Liver (tissue), 9 donors: Measurements from ENCODE around the gene GLP1R. TPM values are rescaled to one million over a fixed set of nuclear protein-coding genes. Genes with fewer than 3 reads are reported as not detected.

Source experiments
- DNase-seq: peaks from one replicate; pipeline ENCODE4 v3.0.0-alpha.2; 2017; ENCODE audit warnings: low spot score
- H3K27ac ChIP-seq, 2 donors: one replicate each; pipeline ENCODE4 v1.7.0; 2013; ENCODE audit warnings: inconsistent platforms in 2 of 2, low read length in 2 of 2, control low read depth in 1 of 2, low read depth in 1 of 2, mild to moderate bottlenecking in 1 of 2
- H3K27me3 ChIP-seq, 4 donors: one replicate each; pipeline versions ENCODE4 v1.6.1 to v1.7.0; 2013; ENCODE audit warnings: low read length in 3 of 4, inconsistent platforms in 1 of 4, mild to moderate bottlenecking in 1 of 4, moderate library complexity in 1 of 4; ENCODE audit not compliant: control insufficient read depth in 4 of 4, insufficient read depth in 4 of 4
- H3K36me3 ChIP-seq, 4 donors: one replicate each; pipeline versions ENCODE4 v1.6.1 to v1.7.0; 2013; ENCODE audit warnings: low read length in 3 of 4, mild to moderate bottlenecking in 3 of 4, low read depth in 1 of 4, moderate library complexity in 1 of 4; ENCODE audit not compliant: control insufficient read depth in 4 of 4, insufficient read depth in 3 of 4
- H3K4me1 ChIP-seq, 4 donors: one replicate each; pipeline versions ENCODE4 v1.6.1 to v1.7.0; 2013; ENCODE audit warnings: low read length in 3 of 4, mild to moderate bottlenecking in 3 of 4, moderate library complexity in 1 of 4; ENCODE audit not compliant: control insufficient read depth in 4 of 4, insufficient read depth in 4 of 4
- H3K4me3 ChIP-seq, 3 donors: one replicate each; pipeline versions ENCODE4 v1.6.1 to v1.7.0; 2013; ENCODE audit warnings: low read length in 3 of 3, control low read depth in 1 of 3, low read depth in 1 of 3, mild to moderate bottlenecking in 1 of 3
- H3K9ac ChIP-seq, 2 donors: one replicate each; pipeline ENCODE4 v1.7.0; 2013; ENCODE audit warnings: low read length in 2 of 2, mild to moderate bottlenecking in 2 of 2, moderate library complexity in 2 of 2, control low read depth in 1 of 2, low read depth in 1 of 2
- H3K9me3 ChIP-seq, 4 donors: one replicate each; pipeline versions ENCODE4 v1.6.1 to v1.7.0; 2013; ENCODE audit warnings: low read length in 3 of 4; ENCODE audit not compliant: control insufficient read depth in 4 of 4
- EGR1 ChIP-seq, 2 donors: IDR thresholded peaks; 2 replicates each; pipeline ENCODE4 v1.6.1; 2016 to 2018; ENCODE audit warnings: antibody characterized with exemption in 2 of 2, low read depth in 2 of 2
- FOXA1 ChIP-seq: IDR thresholded peaks from 2 replicates; pipeline ENCODE4 v1.6.1; 2016; ENCODE audit warnings: antibody characterized with exemption
- FOXA2 ChIP-seq: IDR thresholded peaks from 2 replicates; pipeline ENCODE4 v1.6.1; 2016; ENCODE audit warnings: antibody characterized with exemption
- GABPA ChIP-seq, 2 donors: IDR thresholded peaks in 1 of 2; conservative IDR thresholded peaks in 1 of 2; 2 replicates each; pipeline ENCODE4 v1.6.1; 2016; ENCODE audit warnings: antibody characterized with exemption in 2 of 2, mild to moderate bottlenecking in 1 of 2, moderate library complexity in 1 of 2
- HNF4A ChIP-seq, 2 donors: conservative IDR thresholded peaks; 2 replicates each; pipeline ENCODE4 v1.6.1; 2016; ENCODE audit warnings: antibody characterized with exemption in 2 of 2, mild to moderate bottlenecking in 2 of 2
- JUND ChIP-seq, 2 donors: IDR thresholded peaks; 2 replicates each; pipeline ENCODE4 v1.6.1; 2016; ENCODE audit warnings: antibody characterized with exemption in 2 of 2
- NR2F2 ChIP-seq: IDR thresholded peaks from 2 replicates; pipeline ENCODE4 v1.6.1; 2016; ENCODE audit warnings: antibody characterized with exemption
- RAD21 ChIP-seq, 2 donors: IDR thresholded peaks; 2 replicates each; pipeline ENCODE4 v1.6.1; 2016; ENCODE audit warnings: antibody characterized with exemption in 2 of 2, mild to moderate bottlenecking in 2 of 2
- RXRA ChIP-seq, 2 donors: IDR thresholded peaks; 2 replicates each; pipeline ENCODE4 v1.6.1; 2017 to 2018; ENCODE audit warnings: antibody characterized with exemption in 2 of 2, mild to moderate bottlenecking in 1 of 2
- SP1 ChIP-seq: IDR thresholded peaks from 2 replicates; pipeline ENCODE4 v1.6.1; 2018; ENCODE audit warnings: antibody characterized with exemption, mild to moderate bottlenecking
- YY1 ChIP-seq: IDR thresholded peaks from 2 replicates; pipeline ENCODE4 v1.6.1; 2016; ENCODE audit warnings: antibody characterized with exemption, mild to moderate bottlenecking
- WGBS: extraction: QIAGEN DNeasy Blood & Tissue Kit; methylation state at CpG from one replicate; pipeline ENCODE4 v1.1.7; 2013; 5-methylcytosine and 5-hydroxymethylcytosine counted together
- polyA plus RNA-seq, 2 donors: library from polyadenylated mRNA; stranded (reverse) in 1 of 2; unstranded in 1 of 2; fragments of 200-250 nt in 1 of 2; fragments of >200 nt in 1 of 2; fragmentation: Nextera tagmentation in 1 of 2; extraction: Ambion mirVana in 1 of 2; gene quantifications; one replicate each; pipeline versions ENCODE4 v1.2.1 to v1.2.3, GENCODE V29; 2013 to 2015
- total RNA-seq, 2 donors: library from RNA; depleted of rRNA; stranded (reverse); fragments of >200 nt; gene quantifications; one replicate each; pipeline ENCODE4 v1.2.3, GENCODE V29; 2014
- TF ChIP-seq, protein P1 (sequence below): IDR thresholded peaks from 2 replicates; pipeline ENCODE4 v1.6.1; 2016; ENCODE audit warnings: antibody characterized with exemption
- TF ChIP-seq, protein P2 (sequence below): IDR thresholded peaks from 2 replicates; pipeline ENCODE4 v1.6.1; 2016; ENCODE audit warnings: antibody characterized with exemption
- TF ChIP-seq, protein P3 (sequence below): IDR thresholded peaks from 2 replicates; pipeline ENCODE4 v1.6.1; 2016; ENCODE audit warnings: antibody characterized with exemption, mild to moderate bottlenecking
- TF ChIP-seq, protein P4 (sequence below): fragments of 150-350 bp; IDR thresholded peaks from 2 replicates; pipeline ENCODE4 v1.5.1; 2017; ENCODE audit warnings: improper control_type of control experiment, low read depth, low read length; ENCODE audit not compliant: missing input control
- donor health status: healthy.
- donor health status: healthy.
- donor health status: healthy.
- donor health status: healthy.
- donor health status: healthy.

Gene GLP1R
- total and polyA plus RNA-seq, 4 donors = not detected

DNA sequence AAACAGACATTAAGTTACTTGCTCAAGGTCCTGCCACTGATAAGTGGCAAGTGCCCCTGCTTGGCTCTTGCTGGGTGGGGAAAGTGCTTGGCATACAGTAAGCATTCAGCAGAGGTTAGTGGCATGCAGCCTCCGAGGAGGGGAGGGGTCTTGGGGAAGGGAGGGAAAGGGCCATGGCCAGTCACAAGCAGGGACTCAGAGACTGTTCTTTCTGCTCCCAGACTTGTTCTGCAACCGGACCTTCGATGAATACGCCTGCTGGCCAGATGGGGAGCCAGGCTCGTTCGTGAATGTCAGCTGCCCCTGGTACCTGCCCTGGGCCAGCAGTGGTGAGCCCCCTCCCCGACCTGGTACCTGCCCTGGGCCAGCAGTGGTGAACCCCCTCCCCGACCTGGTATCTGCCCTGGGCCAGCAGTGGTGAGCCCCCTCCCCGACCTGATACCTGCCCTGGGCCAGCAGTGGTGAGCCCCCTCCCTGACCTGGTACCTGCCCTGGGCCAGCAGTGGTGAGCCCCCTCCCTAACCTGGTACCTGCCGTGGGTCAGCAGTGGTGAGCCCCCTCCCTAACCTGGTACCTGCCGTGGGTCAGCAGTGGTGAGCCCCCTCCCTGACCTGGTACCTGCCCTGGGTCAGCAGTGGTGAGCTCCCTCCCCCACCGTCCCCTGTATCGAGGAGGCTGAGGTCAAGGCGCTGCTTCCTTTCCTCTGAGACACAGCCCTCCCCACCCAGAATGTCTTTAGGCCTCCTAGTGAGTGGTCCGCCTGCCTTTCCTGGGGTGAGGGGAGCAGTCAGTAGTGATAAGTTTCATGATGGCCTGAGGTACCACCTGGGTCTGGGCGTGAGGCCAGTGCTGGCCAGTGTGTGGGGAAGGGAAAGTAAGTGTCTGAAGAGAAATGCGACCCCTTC is 8.9 kb downstream of the GLP1R start:
- no peak for DNase-seq
- Histone ChIP-seq H3K27me3 (no peaks in the 10 kb centered on the region), H3K9me3 (no peaks in the 10 kb centered on the region), H3K4me3 (no peak overlapping the region), H3K27ac (no peak overlapping the region), H3K36me3 (no peaks in the 10 kb centered on the region), H3K4me1 (no peaks in the 10 kb centered on the region), H3K9ac (no peak overlapping the region)
- TF ChIP-seq, protein P1, sequence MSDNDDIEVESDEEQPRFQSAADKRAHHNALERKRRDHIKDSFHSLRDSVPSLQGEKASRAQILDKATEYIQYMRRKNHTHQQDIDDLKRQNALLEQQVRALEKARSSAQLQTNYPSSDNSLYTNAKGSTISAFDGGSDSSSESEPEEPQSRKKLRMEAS = no peak
- TF ChIP-seq, protein P2, sequence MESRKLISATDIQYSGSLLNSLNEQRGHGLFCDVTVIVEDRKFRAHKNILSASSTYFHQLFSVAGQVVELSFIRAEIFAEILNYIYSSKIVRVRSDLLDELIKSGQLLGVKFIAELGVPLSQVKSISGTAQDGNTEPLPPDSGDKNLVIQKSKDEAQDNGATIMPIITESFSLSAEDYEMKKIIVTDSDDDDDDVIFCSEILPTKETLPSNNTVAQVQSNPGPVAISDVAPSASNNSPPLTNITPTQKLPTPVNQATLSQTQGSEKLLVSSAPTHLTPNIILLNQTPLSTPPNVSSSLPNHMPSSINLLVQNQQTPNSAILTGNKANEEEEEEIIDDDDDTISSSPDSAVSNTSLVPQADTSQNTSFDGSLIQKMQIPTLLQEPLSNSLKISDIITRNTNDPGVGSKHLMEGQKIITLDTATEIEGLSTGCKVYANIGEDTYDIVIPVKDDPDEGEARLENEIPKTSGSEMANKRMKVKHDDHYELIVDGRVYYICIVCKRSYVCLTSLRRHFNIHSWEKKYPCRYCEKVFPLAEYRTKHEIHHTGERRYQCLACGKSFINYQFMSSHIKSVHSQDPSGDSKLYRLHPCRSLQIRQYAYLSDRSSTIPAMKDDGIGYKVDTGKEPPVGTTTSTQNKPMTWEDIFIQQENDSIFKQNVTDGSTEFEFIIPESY = no peak
- TF ChIP-seq, protein P3, sequence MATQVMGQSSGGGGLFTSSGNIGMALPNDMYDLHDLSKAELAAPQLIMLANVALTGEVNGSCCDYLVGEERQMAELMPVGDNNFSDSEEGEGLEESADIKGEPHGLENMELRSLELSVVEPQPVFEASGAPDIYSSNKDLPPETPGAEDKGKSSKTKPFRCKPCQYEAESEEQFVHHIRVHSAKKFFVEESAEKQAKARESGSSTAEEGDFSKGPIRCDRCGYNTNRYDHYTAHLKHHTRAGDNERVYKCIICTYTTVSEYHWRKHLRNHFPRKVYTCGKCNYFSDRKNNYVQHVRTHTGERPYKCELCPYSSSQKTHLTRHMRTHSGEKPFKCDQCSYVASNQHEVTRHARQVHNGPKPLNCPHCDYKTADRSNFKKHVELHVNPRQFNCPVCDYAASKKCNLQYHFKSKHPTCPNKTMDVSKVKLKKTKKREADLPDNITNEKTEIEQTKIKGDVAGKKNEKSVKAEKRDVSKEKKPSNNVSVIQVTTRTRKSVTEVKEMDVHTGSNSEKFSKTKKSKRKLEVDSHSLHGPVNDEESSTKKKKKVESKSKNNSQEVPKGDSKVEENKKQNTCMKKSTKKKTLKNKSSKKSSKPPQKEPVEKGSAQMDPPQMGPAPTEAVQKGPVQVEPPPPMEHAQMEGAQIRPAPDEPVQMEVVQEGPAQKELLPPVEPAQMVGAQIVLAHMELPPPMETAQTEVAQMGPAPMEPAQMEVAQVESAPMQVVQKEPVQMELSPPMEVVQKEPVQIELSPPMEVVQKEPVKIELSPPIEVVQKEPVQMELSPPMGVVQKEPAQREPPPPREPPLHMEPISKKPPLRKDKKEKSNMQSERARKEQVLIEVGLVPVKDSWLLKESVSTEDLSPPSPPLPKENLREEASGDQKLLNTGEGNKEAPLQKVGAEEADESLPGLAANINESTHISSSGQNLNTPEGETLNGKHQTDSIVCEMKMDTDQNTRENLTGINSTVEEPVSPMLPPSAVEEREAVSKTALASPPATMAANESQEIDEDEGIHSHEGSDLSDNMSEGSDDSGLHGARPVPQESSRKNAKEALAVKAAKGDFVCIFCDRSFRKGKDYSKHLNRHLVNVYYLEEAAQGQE = no peak
- no peak for TF ChIP-seq HNF4A (conservative IDR thresholded peaks at IDR 0.05)
- TF ChIP-seq YY1 = no peak
- no peak for TF ChIP-seq FOXA1
- no peak for TF ChIP-seq JUND (IDR thresholded peaks at IDR 0.05)
- TF ChIP-seq EGR1 (IDR thresholded peaks at IDR 0.05; ENCODE audit: low read depth in 2 of 2) = no peak
- TF ChIP-seq RAD21 (IDR thresholded peaks at IDR 0.05) = no peak
- no peak for TF ChIP-seq FOXA2
- no peak for TF ChIP-seq GABPA (IDR thresholded peaks at IDR 0.05 in 1 of 2, conservative IDR thresholded peaks at IDR 0.05 in 1 of 2)
- no peak for TF ChIP-seq RXRA (IDR thresholded peaks at IDR 0.05)
- no peak for TF ChIP-seq SP1
- TF ChIP-seq NR2F2 = no peak
- TF ChIP-seq, protein P4, sequence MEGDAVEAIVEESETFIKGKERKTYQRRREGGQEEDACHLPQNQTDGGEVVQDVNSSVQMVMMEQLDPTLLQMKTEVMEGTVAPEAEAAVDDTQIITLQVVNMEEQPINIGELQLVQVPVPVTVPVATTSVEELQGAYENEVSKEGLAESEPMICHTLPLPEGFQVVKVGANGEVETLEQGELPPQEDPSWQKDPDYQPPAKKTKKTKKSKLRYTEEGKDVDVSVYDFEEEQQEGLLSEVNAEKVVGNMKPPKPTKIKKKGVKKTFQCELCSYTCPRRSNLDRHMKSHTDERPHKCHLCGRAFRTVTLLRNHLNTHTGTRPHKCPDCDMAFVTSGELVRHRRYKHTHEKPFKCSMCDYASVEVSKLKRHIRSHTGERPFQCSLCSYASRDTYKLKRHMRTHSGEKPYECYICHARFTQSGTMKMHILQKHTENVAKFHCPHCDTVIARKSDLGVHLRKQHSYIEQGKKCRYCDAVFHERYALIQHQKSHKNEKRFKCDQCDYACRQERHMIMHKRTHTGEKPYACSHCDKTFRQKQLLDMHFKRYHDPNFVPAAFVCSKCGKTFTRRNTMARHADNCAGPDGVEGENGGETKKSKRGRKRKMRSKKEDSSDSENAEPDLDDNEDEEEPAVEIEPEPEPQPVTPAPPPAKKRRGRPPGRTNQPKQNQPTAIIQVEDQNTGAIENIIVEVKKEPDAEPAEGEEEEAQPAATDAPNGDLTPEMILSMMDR = no peak
- 79% methylated on average over 17 of the region's 17 CpGs for WGBS
